ENCODE results near the gene SCAPER.
"Not testable (repeated sequence)": the region's sequence is repeated elsewhere in the genome, so short reads cannot be mapped to it uniquely, and the experiment has no call there.

SCAPER gene

GRCh38 chr15:76772776-76773175 is 132.4 kb downstream of the SCAPER start:
- no peak for DNase-seq (ENCODE audit: low read depth)

- DNase-seq (ENCODE audit: low read depth), result no peak
Measured at GRCh38 chr15:76764004-76764403, 141.1 kb downstream of the SCAPER start.

- DNase-seq (ENCODE audit: low read depth), result no peak
Measured at GRCh38 chr15:76763554-76763953, 141.6 kb downstream of the SCAPER start.

- no peak for DNase-seq (ENCODE audit: low read depth)
Measured at GRCh38 chr15:76756381-76756780, 148.8 kb downstream of the SCAPER start.

- no peak for DNase-seq (ENCODE audit: low read depth)
Measured at GRCh38 chr15:76753771-76754170, 151.4 kb downstream of the SCAPER start.

- DNase-seq (ENCODE audit: low read depth), result no peak
Measured at GRCh38 chr15:76753131-76753530, 152.0 kb downstream of the SCAPER start.

- no peak for DNase-seq (ENCODE audit: low read depth)
Measured at GRCh38 chr15:76752549-76752948, 152.6 kb downstream of the SCAPER start.

- no peak for DNase-seq (ENCODE audit: low read depth)
Measured at GRCh38 chr15:76737573-76737972, 167.6 kb downstream of the SCAPER start.

GRCh38 chr15:76732321-76732720 is 172.8 kb downstream of the SCAPER start:
- DNase-seq (ENCODE audit: low read depth), result not testable (repeated sequence)

- no peak for DNase-seq (ENCODE audit: low read depth)
Measured at GRCh38 chr15:76730262-76730661, 174.9 kb downstream of the SCAPER start.

GRCh38 chr15:76718863-76719262 is 186.3 kb downstream of the SCAPER start:
- DNase-seq (ENCODE audit: low read depth), result no peak

- DNase-seq (ENCODE audit: low read depth), result no peak
Measured at GRCh38 chr15:76714950-76715349, 190.2 kb downstream of the SCAPER start.

- DNase-seq (ENCODE audit: low read depth), result no peak
Measured at GRCh38 chr15:76711351-76711827, 193.8 kb downstream of the SCAPER start.

GRCh38 chr15:76704032-76704431 is 201.1 kb downstream of the SCAPER start:
- DNase-seq (ENCODE audit: low read depth), result not testable (repeated sequence)

- DNase-seq (ENCODE audit: low read depth), result no peak
Measured at GRCh38 chr15:76696840-76697239, 208.3 kb downstream of the SCAPER start.

GRCh38 chr15:76692546-76692945 is 212.6 kb downstream of the SCAPER start:
- not testable (repeated sequence) for DNase-seq (ENCODE audit: low read depth)

GRCh38 chr15:76687592-76687991 is 217.5 kb downstream of the SCAPER start:
- DNase-seq (ENCODE audit: low read depth), result not testable (repeated sequence)

- DNase-seq (ENCODE audit: low read depth), result no peak
Measured at GRCh38 chr15:76684002-76684401, 221.1 kb downstream of the SCAPER start.

- no peak for DNase-seq (ENCODE audit: low read depth)
Measured at GRCh38 chr15:76682833-76683232, 222.3 kb downstream of the SCAPER start.

GRCh38 chr15:76682259-76682658 is 222.9 kb downstream of the SCAPER start:
- no peak for DNase-seq (ENCODE audit: low read depth)

- DNase-seq (ENCODE audit: low read depth), result no peak
Measured at GRCh38 chr15:76678766-76679165, 226.4 kb downstream of the SCAPER start.

- DNase-seq (ENCODE audit: low read depth), result no peak
Measured at GRCh38 chr15:76674883-76675282, 230.3 kb downstream of the SCAPER start.

- DNase-seq (ENCODE audit: low read depth), result no peak
Measured at GRCh38 chr15:76669521-76670207, 235.5 kb downstream of the SCAPER start.

- no peak for DNase-seq (ENCODE audit: low read depth)
Measured at GRCh38 chr15:76668900-76669299, 236.2 kb downstream of the SCAPER start.
